Esophagus muscularis mucosa (tissue), 4 donors: ENCODE results near the gene OTOGL. TPM values are rescaled to one million over a fixed set of nuclear protein-coding genes. Genes with fewer than 3 reads are reported as not detected.

Source experiments
- DNase-seq: peaks from one replicate; pipeline ENCODE4 v3.0.0-alpha.2; 2017; ENCODE audit errors: extremely low spot score
- H3K27ac ChIP-seq, 4 donors: fragments of 200-600 bp; sonication (generic); replicated peaks in 1 of 4; 1 replicate in 3 of 4; 2 replicates in 1 of 4; pipeline ENCODE4 v1.5.1; 2016 to 2019; ENCODE audit warnings: mild to moderate bottlenecking in 1 of 4
- H3K27me3 ChIP-seq, 4 donors: fragments of 200-600 bp; sonication (generic); one replicate each; pipeline versions ENCODE4 v1.5.1 to v1.6.0; 2016 to 2019
- H3K36me3 ChIP-seq, 4 donors: fragments of 200-600 bp; sonication (generic); one replicate each; pipeline ENCODE4 v1.5.1; 2016 to 2019
- H3K4me1 ChIP-seq, 4 donors: fragments of 200-600 bp; sonication (generic); one replicate each; pipeline ENCODE4 v1.5.1; 2016 to 2019
- H3K4me3 ChIP-seq, 4 donors: fragments of 200-600 bp; sonication (generic); 1 replicate in 2 of 4; 2 replicates in 2 of 4; pipeline ENCODE4 v1.5.1; 2016 to 2019; ENCODE audit warnings: mild to moderate bottlenecking in 4 of 4, moderate library complexity in 1 of 4
- H3K9me3 ChIP-seq, 4 donors: fragments of 200-600 bp; sonication (generic); 1 replicate in 3 of 4; 2 replicates in 1 of 4; pipeline ENCODE4 v1.5.1; 2016 to 2019
- EP300 ChIP-seq: sonication (generic); formaldehyde crosslinking; IDR thresholded peaks from one replicate; pipeline ENCODE4 v1.6.1; 2017; ENCODE audit warnings: antibody characterized with exemption
- POLR2A ChIP-seq: fragments of 450-650 bp; IDR thresholded peaks from one replicate; pipeline ENCODE4 v1.6.1; 2017; ENCODE audit warnings: antibody characterized with exemption, moderate library complexity, mild to moderate bottlenecking, low read depth
- POLR2AphosphoS5 ChIP-seq, 2 donors: sonication (generic); formaldehyde crosslinking; IDR thresholded peaks; one replicate each; pipeline ENCODE4 v1.6.1; 2017; ENCODE audit warnings: antibody characterized with exemption in 2 of 2
- WGBS: methylation state at CpG from one replicate; pipeline ENCODE4 v1.1.5; 2018; 5-methylcytosine and 5-hydroxymethylcytosine counted together
- intact Hi-C: fragments of 100-400 bp; cut with DNase I; formaldehyde crosslinking; loops from one replicate; pipeline ENCODE4 v1.15.1; 2023
- total RNA-seq, 4 donors: library from RNA; depleted of rRNA; stranded (reverse); fragments of >200 nt; gene quantifications; one replicate each; pipeline versions ENCODE4 v1.1.0 to v1.2.1, GENCODE V29; 2016
- TF ChIP-seq, protein P1 (sequence below), 3 experiments: fragments of 200-600 bp in 2 of 3; fragments of 450-650 bp in 1 of 3; sonication (generic) in 2 of 3; IDR thresholded peaks; one replicate each; pipeline ENCODE4 v1.5.1; 2017 to 2019; ENCODE audit warnings: antibody characterized with exemption in 3 of 3, mild to moderate bottlenecking in 2 of 3, moderate library complexity in 1 of 3

The OTOGL gene
- total RNA-seq, 4 donors from 2014 or later = 0.83 to 2.0 (median 1.6) TPM

DNA sequence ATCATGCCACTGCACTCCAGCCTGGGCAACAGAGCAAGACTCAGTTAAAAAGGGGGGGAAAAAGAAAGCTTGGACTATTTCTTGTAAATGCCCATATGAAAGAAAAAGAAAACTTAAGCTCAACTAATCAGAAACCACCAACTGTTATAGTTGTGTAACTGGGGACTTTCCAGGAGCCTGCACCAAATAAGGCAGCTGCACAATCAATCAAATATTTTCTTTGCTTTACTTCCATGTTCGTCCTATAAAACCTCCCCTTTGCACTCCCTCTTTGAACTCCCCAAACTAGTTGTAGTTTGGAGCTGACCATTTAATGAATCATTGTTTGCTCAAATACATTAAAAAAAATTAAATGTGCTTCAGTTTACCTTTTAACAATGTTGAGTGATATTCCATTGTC lies 54.9 kb downstream of the OTOGL start:
- 48% methylated on average over 1 of the region's 1 CpG for WGBS
- intact Hi-C loops = no loop called here
- H3K4me1 ChIP-seq = peaks cover 0 to 9% (median 3%) of the 10 kb centered on the region in 4 donors
- H3K27ac ChIP-seq = no peak overlapping the region
- no peaks in the 10 kb centered on the region for H3K36me3 ChIP-seq
- H3K27me3 ChIP-seq = no peaks in the 10 kb centered on the region
- TF ChIP-seq, protein P1, sequence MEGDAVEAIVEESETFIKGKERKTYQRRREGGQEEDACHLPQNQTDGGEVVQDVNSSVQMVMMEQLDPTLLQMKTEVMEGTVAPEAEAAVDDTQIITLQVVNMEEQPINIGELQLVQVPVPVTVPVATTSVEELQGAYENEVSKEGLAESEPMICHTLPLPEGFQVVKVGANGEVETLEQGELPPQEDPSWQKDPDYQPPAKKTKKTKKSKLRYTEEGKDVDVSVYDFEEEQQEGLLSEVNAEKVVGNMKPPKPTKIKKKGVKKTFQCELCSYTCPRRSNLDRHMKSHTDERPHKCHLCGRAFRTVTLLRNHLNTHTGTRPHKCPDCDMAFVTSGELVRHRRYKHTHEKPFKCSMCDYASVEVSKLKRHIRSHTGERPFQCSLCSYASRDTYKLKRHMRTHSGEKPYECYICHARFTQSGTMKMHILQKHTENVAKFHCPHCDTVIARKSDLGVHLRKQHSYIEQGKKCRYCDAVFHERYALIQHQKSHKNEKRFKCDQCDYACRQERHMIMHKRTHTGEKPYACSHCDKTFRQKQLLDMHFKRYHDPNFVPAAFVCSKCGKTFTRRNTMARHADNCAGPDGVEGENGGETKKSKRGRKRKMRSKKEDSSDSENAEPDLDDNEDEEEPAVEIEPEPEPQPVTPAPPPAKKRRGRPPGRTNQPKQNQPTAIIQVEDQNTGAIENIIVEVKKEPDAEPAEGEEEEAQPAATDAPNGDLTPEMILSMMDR (IDR thresholded peaks at IDR 0.05) = no peak
- no peak for TF ChIP-seq POLR2A
- no peak for TF ChIP-seq EP300
- no peak for TF ChIP-seq POLR2AphosphoS5 (IDR thresholded peaks at IDR 0.05)
- no peak for DNase-seq
- H3K4me3 ChIP-seq = no peak overlapping the region
- no peaks in the 10 kb centered on the region for H3K9me3 ChIP-seq

DNA sequence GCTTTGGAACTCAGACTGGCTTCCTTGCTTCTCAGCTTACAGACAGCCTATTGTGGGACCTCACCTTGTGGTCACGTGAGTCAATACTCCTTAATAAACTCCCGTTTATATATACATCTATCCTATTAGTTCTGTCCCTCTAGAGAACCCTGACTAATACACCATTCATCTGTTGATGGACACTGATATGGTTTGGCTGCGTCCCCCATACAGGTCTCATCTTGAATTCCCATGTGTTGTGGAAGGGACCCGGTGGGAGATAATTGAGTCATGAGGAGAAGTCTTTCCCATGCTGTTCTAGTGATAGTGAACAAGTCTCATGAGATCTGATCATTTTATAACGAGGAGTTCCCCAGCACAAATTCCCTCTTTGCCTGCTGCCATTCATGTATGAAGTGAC lies 57.0 kb downstream of the OTOGL start:
- TF ChIP-seq POLR2A = no peak
- TF ChIP-seq, protein P1 (IDR thresholded peaks at IDR 0.05) = no peak
- no peak for TF ChIP-seq EP300
- TF ChIP-seq POLR2AphosphoS5 (IDR thresholded peaks at IDR 0.05) = no peak
- intact Hi-C loops = no loop called here
- Histone ChIP-seq H3K27me3 (no peaks in the 10 kb centered on the region), H3K4me3 (no peak overlapping the region), H3K27ac (no peak overlapping the region), H3K4me1 (peaks cover 0 to 6% (median under 1%) of the 10 kb centered on the region in 4 donors), H3K36me3 (no peaks in the 10 kb centered on the region), H3K9me3 (no peaks in the 10 kb centered on the region)
- no peak for DNase-seq
- 95% methylated on average over 5 of the region's 5 CpGs for WGBS

DNA sequence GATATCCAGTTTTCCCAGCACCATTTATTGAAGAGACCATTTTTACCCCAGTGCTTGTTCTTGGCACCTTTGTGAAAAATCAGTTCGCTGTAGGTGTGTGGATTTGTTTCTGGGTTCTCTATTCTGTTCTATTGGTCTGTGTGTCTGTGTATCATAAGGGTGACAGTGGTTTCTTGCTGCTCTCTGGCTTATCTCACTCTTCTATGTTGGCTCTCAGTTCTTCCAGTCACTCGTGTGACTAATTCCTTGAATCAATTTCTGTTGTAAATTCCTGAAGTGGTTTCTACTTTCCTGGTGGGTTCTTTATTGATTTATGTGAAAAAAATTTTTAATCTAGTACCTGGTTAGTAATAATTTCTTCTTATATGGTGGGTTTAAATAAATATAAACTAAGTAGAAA lies 58.3 kb downstream of the OTOGL start:
- intact Hi-C loops = no loop called here
- Histone ChIP-seq H3K27me3 (no peaks in the 10 kb centered on the region), H3K27ac (no peak overlapping the region), H3K9me3 (no peaks in the 10 kb centered on the region), H3K4me3 (no peak overlapping the region), H3K36me3 (no peaks in the 10 kb centered on the region), H3K4me1 (no peaks in the 10 kb centered on the region)
- TF ChIP-seq EP300 (no peak), POLR2AphosphoS5 (IDR thresholded peaks at IDR 0.05) (no peak), POLR2A (no peak)
- TF ChIP-seq, protein P1 (IDR thresholded peaks at IDR 0.05) = no peak
- 58% methylated on average over 2 of the region's 2 CpGs for WGBS
- no peak for DNase-seq

DNA sequence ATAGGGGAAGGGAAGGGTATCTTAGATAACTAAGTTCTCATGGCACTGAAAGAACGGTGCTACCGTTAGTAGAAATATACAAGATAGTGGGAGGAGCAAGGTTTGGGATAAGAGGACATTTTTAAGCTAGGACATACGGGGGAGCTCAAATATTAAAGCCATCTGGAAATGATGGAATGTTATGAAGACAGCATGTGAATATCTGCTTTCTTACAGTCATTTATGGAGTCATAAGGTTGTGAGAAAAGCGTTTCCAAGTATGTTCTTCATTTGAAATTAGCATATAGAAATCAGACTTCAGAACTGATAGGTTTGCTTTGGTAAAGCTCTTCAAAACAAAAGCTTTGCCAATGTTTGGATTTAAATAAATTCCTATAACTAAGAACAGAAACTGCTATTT lies 62.3 kb downstream of the OTOGL start:
- intact Hi-C loops = no loop called here
- DNase-seq = no peak
- WGBS = 58% methylated on average over 4 of the region's 4 CpGs

DNA sequence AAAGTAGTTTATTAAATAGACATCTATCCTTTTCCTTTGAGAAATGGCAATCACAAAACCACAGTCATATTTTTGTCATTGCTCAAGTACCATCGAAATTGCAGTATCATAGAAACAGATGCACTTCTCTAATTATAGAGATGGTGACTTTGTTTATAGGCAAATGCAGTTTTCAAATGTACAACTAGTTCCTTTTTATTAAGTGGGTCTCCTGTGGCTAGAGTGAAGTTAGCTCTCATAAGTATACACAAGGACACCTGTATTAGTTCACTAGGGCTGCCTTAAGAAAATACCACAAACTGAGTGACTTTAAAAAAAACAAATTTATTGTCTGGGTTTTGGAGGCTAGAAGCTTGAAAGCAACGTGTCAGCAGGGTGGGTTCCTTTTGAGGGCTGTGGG lies 62.8 kb downstream of the OTOGL start:
- intact Hi-C loops = no loop called here
- no peak overlapping the region for H3K27ac ChIP-seq

More for the DNA sequence above, 62.3 kb downstream of the OTOGL start:
- Histone ChIP-seq H3K4me3 (no peak overlapping the region), H3K36me3 (no peaks in the 10 kb centered on the region), H3K9me3 (no peaks in the 10 kb centered on the region), H3K27me3 (no peaks in the 10 kb centered on the region), H3K27ac (no peak overlapping the region), H3K4me1 (no peaks in the 10 kb centered on the region)
- no peak for TF ChIP-seq POLR2A

More for the DNA sequence above, 62.8 kb downstream of the OTOGL start:
- H3K4me3 ChIP-seq = no peak overlapping the region
- WGBS = 80% methylated on average over 2 of the region's 2 CpGs
- DNase-seq = no peak
- no peaks in the 10 kb centered on the region for H3K27me3 ChIP-seq
- no peaks in the 10 kb centered on the region for H3K4me1 ChIP-seq
- H3K9me3 ChIP-seq = no peaks in the 10 kb centered on the region
- no peaks in the 10 kb centered on the region for H3K36me3 ChIP-seq
- TF ChIP-seq, protein P1 (IDR thresholded peaks at IDR 0.05) = no peak
- TF ChIP-seq POLR2AphosphoS5 (IDR thresholded peaks at IDR 0.05) (no peak), EP300 (no peak), POLR2A (no peak)
